HL-60 (cell line): ENCODE results near the gene ZNF281.

ENCODE experiments used
- DNase-seq, 2 experiments: peaks; one replicate each; pipeline ENCODE4 v3.0.0-alpha.2; 2010 to 2020; ENCODE audit warnings: low read depth in 1 of 2, low spot score in 1 of 2
- H3K27ac ChIP-seq: fragments of 250-450 bp; sonication (Bioruptor Pico); replicated peaks from 2 replicates; pipeline ENCODE4 v1.5.1; 2020; ENCODE audit warnings: mild to moderate bottlenecking, moderate library complexity
- H3K27me3 ChIP-seq: fragments of 250-450 bp; sonication (Bioruptor Pico); 2 replicates; pipeline ENCODE4 v1.5.1; 2021; ENCODE audit warnings: mild to moderate bottlenecking, moderate library complexity; ENCODE audit not compliant: insufficient read depth, poor library complexity, severe bottlenecking
- H3K4me3 ChIP-seq: replicated peaks from 2 replicates; pipeline ENCODE4 v1.5.1; 2011; ENCODE audit warnings: mild to moderate bottlenecking, control low read depth, low read length; ENCODE audit not compliant: insufficient read depth
- GABPA ChIP-seq: IDR thresholded peaks from 2 replicates; pipeline ENCODE4 v1.6.1; 2012; ENCODE audit warnings: low read depth
- POLR2AphosphoS5 ChIP-seq: IDR thresholded peaks from 2 replicates; pipeline ENCODE4 v1.6.1; 2012; ENCODE audit warnings: low read depth
- SPI1 ChIP-seq: IDR thresholded peaks from 2 replicates; pipeline ENCODE4 v1.6.1; 2012; ENCODE audit warnings: low read depth, mild to moderate bottlenecking, borderline replicate concordance
- long read RNA-seq: library from polyadenylated mRNA; unstranded; transcript quantifications from one replicate; pipeline ENCODE4 v2.0.0, GENCODE V29; 2020
- TF ChIP-seq, protein P1 (sequence below): IDR thresholded peaks from 2 replicates; pipeline ENCODE4 v1.6.1; 2012; ENCODE audit warnings: low read depth; ENCODE audit not compliant: insufficient replicate concordance
- TF ChIP-seq, protein P2 (sequence below): IDR thresholded peaks from one replicate; pipeline ENCODE4 v1.5.1; 2011; ENCODE audit warnings: low read length, control low read depth, inconsistent platforms; ENCODE audit not compliant: insufficient read depth

Gene ZNF281, protein sequence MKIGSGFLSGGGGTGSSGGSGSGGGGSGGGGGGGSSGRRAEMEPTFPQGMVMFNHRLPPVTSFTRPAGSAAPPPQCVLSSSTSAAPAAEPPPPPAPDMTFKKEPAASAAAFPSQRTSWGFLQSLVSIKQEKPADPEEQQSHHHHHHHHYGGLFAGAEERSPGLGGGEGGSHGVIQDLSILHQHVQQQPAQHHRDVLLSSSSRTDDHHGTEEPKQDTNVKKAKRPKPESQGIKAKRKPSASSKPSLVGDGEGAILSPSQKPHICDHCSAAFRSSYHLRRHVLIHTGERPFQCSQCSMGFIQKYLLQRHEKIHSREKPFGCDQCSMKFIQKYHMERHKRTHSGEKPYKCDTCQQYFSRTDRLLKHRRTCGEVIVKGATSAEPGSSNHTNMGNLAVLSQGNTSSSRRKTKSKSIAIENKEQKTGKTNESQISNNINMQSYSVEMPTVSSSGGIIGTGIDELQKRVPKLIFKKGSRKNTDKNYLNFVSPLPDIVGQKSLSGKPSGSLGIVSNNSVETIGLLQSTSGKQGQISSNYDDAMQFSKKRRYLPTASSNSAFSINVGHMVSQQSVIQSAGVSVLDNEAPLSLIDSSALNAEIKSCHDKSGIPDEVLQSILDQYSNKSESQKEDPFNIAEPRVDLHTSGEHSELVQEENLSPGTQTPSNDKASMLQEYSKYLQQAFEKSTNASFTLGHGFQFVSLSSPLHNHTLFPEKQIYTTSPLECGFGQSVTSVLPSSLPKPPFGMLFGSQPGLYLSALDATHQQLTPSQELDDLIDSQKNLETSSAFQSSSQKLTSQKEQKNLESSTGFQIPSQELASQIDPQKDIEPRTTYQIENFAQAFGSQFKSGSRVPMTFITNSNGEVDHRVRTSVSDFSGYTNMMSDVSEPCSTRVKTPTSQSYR
- long read RNA-seq, full-length matches to known transcripts, result 73 of 81 reads
- long read RNA-seq, partial matches to known transcripts, result 0 of 81 reads
- long read RNA-seq, other reads (novel, unspliced or antisense), result 8 of 81 reads

DNA sequence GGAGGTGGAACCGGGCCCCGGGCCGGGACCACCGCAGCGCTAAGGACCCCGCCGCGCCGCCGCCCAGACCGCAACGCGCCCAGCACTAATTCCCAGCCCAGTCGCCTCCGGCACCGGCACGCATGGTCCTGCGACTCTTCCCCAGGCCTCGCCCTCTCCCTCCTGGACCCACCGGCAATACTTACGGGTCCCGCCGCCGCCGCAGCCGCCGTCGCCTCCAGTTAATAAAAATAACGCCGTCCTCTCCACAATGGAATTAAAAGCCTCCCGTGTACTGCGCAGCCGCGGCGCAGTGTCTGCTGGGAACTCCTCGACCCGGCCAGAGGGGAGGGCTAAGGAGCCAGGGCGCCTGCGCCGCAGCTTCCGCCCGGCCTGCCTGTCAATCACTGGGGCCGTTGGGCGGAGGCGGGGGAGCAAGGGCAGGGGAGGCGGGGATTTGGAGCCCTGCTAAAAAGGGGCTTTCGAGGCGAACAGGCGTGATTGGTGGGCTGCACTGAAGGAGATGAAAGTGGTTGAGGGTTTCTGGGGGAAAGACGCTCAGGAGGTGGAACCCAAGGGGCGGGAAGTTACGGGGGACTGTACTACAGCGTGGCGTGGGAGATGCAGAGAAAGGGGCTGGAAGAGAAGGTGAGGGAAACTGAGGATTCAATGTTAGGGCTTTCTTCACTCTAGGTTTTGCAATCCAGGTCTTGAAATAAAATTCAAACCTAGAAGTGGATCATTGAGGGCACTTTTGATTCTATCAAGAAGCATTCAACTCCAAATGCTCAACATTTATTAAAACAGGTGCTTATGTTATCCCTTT, at the start of gene ZNF281:
ZNF281 (minus strand) TSS at position 276 of the 805 bp plus-strand sequence. CDS start 331 bp downstream, outside the sequence.
- TF ChIP-seq SPI1 (no peak), POLR2AphosphoS5 (peak; percentile 66)
- peak; percentile 77 to 93 for DNase-seq

DNA sequence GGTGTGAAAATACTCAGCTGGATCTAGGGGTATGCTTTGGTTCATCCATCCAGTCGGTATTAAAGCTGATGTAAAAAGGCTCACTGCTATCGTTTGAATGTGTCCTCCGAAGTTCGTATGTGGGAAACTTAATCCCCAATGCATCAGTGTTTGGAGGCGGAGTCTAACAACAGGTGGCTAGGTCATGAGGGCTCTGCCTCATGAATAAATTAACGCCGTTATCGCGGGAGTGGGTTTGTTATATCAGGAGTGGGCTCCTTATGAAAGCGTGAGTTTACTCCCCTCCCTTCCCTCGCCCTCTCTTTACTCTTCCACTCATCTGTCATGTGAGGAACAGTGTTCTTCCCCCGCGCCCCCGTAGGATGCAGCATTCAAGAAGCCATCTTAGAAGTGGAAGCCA, 48.9 kb upstream of the ZNF281 start:
- Histone ChIP-seq H3K4me3 (no peak overlapping the region), H3K27ac (no peak overlapping the region), H3K27me3 (no peaks in the 10 kb centered on the region)
- TF ChIP-seq, protein P1, sequence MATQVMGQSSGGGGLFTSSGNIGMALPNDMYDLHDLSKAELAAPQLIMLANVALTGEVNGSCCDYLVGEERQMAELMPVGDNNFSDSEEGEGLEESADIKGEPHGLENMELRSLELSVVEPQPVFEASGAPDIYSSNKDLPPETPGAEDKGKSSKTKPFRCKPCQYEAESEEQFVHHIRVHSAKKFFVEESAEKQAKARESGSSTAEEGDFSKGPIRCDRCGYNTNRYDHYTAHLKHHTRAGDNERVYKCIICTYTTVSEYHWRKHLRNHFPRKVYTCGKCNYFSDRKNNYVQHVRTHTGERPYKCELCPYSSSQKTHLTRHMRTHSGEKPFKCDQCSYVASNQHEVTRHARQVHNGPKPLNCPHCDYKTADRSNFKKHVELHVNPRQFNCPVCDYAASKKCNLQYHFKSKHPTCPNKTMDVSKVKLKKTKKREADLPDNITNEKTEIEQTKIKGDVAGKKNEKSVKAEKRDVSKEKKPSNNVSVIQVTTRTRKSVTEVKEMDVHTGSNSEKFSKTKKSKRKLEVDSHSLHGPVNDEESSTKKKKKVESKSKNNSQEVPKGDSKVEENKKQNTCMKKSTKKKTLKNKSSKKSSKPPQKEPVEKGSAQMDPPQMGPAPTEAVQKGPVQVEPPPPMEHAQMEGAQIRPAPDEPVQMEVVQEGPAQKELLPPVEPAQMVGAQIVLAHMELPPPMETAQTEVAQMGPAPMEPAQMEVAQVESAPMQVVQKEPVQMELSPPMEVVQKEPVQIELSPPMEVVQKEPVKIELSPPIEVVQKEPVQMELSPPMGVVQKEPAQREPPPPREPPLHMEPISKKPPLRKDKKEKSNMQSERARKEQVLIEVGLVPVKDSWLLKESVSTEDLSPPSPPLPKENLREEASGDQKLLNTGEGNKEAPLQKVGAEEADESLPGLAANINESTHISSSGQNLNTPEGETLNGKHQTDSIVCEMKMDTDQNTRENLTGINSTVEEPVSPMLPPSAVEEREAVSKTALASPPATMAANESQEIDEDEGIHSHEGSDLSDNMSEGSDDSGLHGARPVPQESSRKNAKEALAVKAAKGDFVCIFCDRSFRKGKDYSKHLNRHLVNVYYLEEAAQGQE, result no peak
- TF ChIP-seq SPI1 (no peak), POLR2AphosphoS5 (no peak), GABPA (no peak)
- TF ChIP-seq, protein P2, sequence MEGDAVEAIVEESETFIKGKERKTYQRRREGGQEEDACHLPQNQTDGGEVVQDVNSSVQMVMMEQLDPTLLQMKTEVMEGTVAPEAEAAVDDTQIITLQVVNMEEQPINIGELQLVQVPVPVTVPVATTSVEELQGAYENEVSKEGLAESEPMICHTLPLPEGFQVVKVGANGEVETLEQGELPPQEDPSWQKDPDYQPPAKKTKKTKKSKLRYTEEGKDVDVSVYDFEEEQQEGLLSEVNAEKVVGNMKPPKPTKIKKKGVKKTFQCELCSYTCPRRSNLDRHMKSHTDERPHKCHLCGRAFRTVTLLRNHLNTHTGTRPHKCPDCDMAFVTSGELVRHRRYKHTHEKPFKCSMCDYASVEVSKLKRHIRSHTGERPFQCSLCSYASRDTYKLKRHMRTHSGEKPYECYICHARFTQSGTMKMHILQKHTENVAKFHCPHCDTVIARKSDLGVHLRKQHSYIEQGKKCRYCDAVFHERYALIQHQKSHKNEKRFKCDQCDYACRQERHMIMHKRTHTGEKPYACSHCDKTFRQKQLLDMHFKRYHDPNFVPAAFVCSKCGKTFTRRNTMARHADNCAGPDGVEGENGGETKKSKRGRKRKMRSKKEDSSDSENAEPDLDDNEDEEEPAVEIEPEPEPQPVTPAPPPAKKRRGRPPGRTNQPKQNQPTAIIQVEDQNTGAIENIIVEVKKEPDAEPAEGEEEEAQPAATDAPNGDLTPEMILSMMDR, result no peak
- no peak for DNase-seq

More for the DNA sequence above, at the start of gene ZNF281:
- H3K4me3 ChIP-seq, result peak within 1 kb of the TSS; percentile 87
- peak within 1 kb of the TSS; percentile 94 for H3K27ac ChIP-seq
- H3K27me3 ChIP-seq, result no peaks in the 10 kb centered on the region

DNA sequence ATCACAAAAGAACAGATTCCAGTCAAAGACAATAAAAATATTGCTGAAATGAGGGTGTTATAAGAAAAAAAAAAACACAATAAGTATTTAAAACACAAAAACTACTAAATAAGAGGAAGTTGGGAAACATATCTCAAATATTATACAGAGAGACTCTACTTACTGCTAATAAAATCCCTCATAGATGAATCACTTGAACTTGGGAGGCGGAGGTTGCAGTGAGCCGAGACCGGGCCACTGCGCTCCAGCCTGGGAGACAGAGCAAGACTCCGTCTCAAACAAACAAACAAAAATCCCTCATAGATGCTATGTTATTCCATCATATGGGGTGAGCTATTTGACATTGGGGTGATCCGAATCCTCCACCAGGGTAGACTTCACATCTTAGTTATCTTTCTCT, 48.0 kb upstream of the ZNF281 start:
- no peak overlapping the region for H3K27ac ChIP-seq
- no peak for DNase-seq
- TF ChIP-seq, protein P2, result no peak
- TF ChIP-seq POLR2AphosphoS5 (no peak), GABPA (no peak), SPI1 (no peak)
- TF ChIP-seq, protein P1, result no peak
- H3K4me3 ChIP-seq, result no peak overlapping the region
- no peaks in the 10 kb centered on the region for H3K27me3 ChIP-seq
